GM21786 (cell line): ENCODE measurements around the gene CSRP3.
"Not testable (repeated sequence)": the region's sequence is repeated elsewhere in the genome, so short reads cannot be mapped to it uniquely, and the experiment has no call there.

Source experiments
- ATAC-seq: cut with Tn5 transposase; IDR thresholded peaks from one replicate; pipeline ENCODE4 v1.9.1; 2021; ENCODE audit not compliant: unreplicated experiment

The CSRP3 gene

DNA sequence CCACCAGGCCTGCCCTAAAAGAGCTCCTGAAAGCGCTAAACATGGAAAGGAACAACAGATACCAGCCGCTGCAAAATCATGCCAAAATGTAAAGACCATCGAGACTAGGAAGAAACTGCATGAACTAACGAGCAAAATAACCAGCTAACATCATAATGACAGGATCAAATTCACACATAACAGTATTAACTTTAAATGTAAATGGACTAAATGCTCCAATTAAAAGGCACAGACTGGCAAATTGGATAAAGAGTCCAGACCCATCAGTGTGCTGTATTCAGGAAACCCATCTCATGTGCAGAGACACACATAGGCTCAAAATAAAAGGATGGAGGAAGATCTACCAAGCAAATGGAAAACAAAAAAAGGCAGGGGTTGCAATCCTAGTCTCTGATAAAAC, 64.9 kb downstream of the CSRP3 start:
- not testable (repeated sequence) for ATAC-seq

DNA sequence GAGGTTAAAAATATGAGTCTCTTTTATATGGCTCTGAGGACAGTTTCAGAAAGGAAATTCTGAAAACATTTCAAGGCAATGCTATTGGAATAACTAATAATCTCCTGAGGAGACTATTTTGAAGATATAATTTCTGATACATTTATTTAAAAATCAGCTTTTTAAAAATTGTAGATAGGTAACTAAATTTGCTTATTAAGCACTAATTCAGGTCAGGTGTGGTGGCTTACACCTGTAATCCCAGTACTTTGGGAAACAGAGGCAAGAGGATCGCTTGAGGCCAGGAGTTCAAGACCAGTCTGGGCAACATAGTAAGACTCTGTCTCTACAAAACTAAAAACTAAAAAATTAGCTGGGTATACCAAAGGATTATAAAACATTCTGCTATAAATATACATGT, 67.8 kb downstream of the CSRP3 start:
- no peak for ATAC-seq
